Measurements from ENCODE around the gene COPB1. TPM values are rescaled to one million over a fixed set of nuclear protein-coding genes. Genes with fewer than 3 reads are reported as not detected.

The COPB1 gene
- polyA plus RNA-seq, 1 donor from 2014 or later = 157 TPM

- Histone ChIP-seq H3K9me2 (ENCODE audit: insufficient read depth, low read length) (no peaks in the 10 kb centered on the region), H3K79me2 (replicated peaks; ENCODE audit: insufficient read depth, low read length) (no peaks in the 10 kb centered on the region), H3K9ac (ENCODE audit: low read length) (no peak overlapping the region), H3K4me3 (ENCODE audit: low read length) (no peak overlapping the region), H3K27ac (ENCODE audit: low read length) (no peak overlapping the region), H3K36me3 (ENCODE audit: insufficient read depth, low read length) (no peaks in the 10 kb centered on the region), H3K4me2 (ENCODE audit: low read length) (no peak overlapping the region), H3K9me3 (ENCODE audit: low read length) (no peaks in the 10 kb centered on the region), H2AFZ (ENCODE audit: low read depth, low read length) (no peak overlapping the region), H3K27me3 (ENCODE audit: insufficient read depth, low read depth, low read length) (no peaks in the 10 kb centered on the region), H3F3A (ENCODE audit: insufficient read depth, low read length, poor library complexity, severe bottlenecking) (no peaks in the 10 kb centered on the region), H4K20me1 (ENCODE audit: insufficient read depth) (no peaks in the 10 kb centered on the region)
- TF ChIP-seq EZH2 (IDR thresholded peaks at IDR 0.05; ENCODE audit: borderline replicate concordance, insufficient read depth, low read length, poor library complexity, severe bottlenecking) = no peak
- TF ChIP-seq MXI1 (conservative IDR thresholded peaks at IDR 0.05; ENCODE audit: poor library complexity, severe bottlenecking) = no peak
- TF ChIP-seq CTCF (IDR thresholded peaks at IDR 0.05; ENCODE audit: poor library complexity, severe bottlenecking) = no peak
- no peak for TF ChIP-seq REST (IDR thresholded peaks at IDR 0.05; ENCODE audit: borderline replicate concordance)
- TF ChIP-seq POLR2AphosphoS5 (IDR thresholded peaks at IDR 0.05) = no peak
- no peak for TF ChIP-seq TAF1 (IDR thresholded peaks at IDR 0.05; ENCODE audit: low read depth)
- no peak for TF ChIP-seq EP300 (conservative IDR thresholded peaks at IDR 0.05; ENCODE audit: poor library complexity, severe bottlenecking)
- no peak for TF ChIP-seq SMC3 (conservative IDR thresholded peaks at IDR 0.05; ENCODE audit: poor library complexity)
- TF ChIP-seq RAD21 (conservative IDR thresholded peaks at IDR 0.05) = no peak
Observed at GRCh38 chr11:14409891-14410290, 89.7 kb downstream of the COPB1 start.

- Histone ChIP-seq H3K4me2 (ENCODE audit: low read length) (no peak overlapping the region), H4K20me1 (ENCODE audit: insufficient read depth) (no peaks in the 10 kb centered on the region), H3K79me2 (replicated peaks; ENCODE audit: insufficient read depth, low read length) (no peaks in the 10 kb centered on the region), H3K9ac (ENCODE audit: low read length) (no peak overlapping the region), H3K27me3 (ENCODE audit: insufficient read depth, low read depth, low read length) (no peaks in the 10 kb centered on the region), H3K9me2 (ENCODE audit: insufficient read depth, low read length) (no peaks in the 10 kb centered on the region), H3F3A (ENCODE audit: insufficient read depth, low read length, poor library complexity, severe bottlenecking) (no peaks in the 10 kb centered on the region), H3K36me3 (ENCODE audit: insufficient read depth, low read length) (no peaks in the 10 kb centered on the region), H3K27ac (ENCODE audit: low read length) (no peak overlapping the region), H2AFZ (ENCODE audit: low read depth, low read length) (no peak overlapping the region), H3K4me3 (ENCODE audit: low read length) (no peak overlapping the region), H3K9me3 (ENCODE audit: low read length) (no peaks in the 10 kb centered on the region)
- TF ChIP-seq EZH2 (IDR thresholded peaks at IDR 0.05; ENCODE audit: borderline replicate concordance, insufficient read depth, low read length, poor library complexity, severe bottlenecking) (no peak), MXI1 (conservative IDR thresholded peaks at IDR 0.05; ENCODE audit: poor library complexity, severe bottlenecking) (no peak), CTCF (IDR thresholded peaks at IDR 0.05; ENCODE audit: poor library complexity, severe bottlenecking) (no peak), SMC3 (conservative IDR thresholded peaks at IDR 0.05; ENCODE audit: poor library complexity) (no peak), EP300 (conservative IDR thresholded peaks at IDR 0.05; ENCODE audit: poor library complexity, severe bottlenecking) (no peak), RAD21 (conservative IDR thresholded peaks at IDR 0.05) (no peak), POLR2AphosphoS5 (IDR thresholded peaks at IDR 0.05) (no peak), REST (IDR thresholded peaks at IDR 0.05; ENCODE audit: borderline replicate concordance) (no peak)
Observed at GRCh38 chr11:14408612-14409011, 91.0 kb downstream of the COPB1 start.

All from neural cell (in vitro differentiated cells).